Measurements from ENCODE around the gene SND1. TPM values are rescaled to one million over a fixed set of nuclear protein-coding genes. Genes with fewer than 3 reads are reported as not detected.

SND1 gene
- total RNA-seq, 1 experiment from 2014 or later, result 218 TPM

- Histone ChIP-seq H3K9ac (ENCODE audit: extremely low read depth, insufficient read length, low read length) (no peak overlapping the region), H3K4me2 (ENCODE audit: insufficient read depth, insufficient read length, low read length) (no peak overlapping the region), H2BK120ac (ENCODE audit: low read depth, low read length, poor library complexity, severe bottlenecking) (no peak overlapping the region), H3K4me1 (ENCODE audit: insufficient read depth, low read length) (peaks cover 14% of the 10 kb centered on the region), H3K79me2 (ENCODE audit: insufficient read depth, low read length) (peaks cover 4% of the 10 kb centered on the region; the same call in 1 of the 2 replicates), H3K27ac (ENCODE audit: insufficient read length, low read depth, low read length) (no peak overlapping the region), H4K5ac (ENCODE audit: insufficient read length, low read depth, low read length) (no peak overlapping the region), H2AFZ (ENCODE audit: low read length) (no peak overlapping the region), H2BK20ac (ENCODE audit: low read depth, low read length, poor library complexity, severe bottlenecking) (no peak overlapping the region), H3K14ac (ENCODE audit: insufficient read depth, low read length) (no peak overlapping the region), H3K4ac (ENCODE audit: low read depth, low read length) (no peak overlapping the region), H4K91ac (ENCODE audit: insufficient read length, low read depth, low read length) (no peak overlapping the region), H3K56ac (ENCODE audit: insufficient read length, low read depth, low read length) (no peak overlapping the region), H3K9me3 (ENCODE audit: control insufficient read depth, low read depth, low read length) (no peaks in the 10 kb centered on the region), H3K23ac (ENCODE audit: insufficient read length, low read depth, low read length) (no peak overlapping the region), H3K79me1 (ENCODE audit: insufficient read depth, low read depth, low read length, poor library complexity, severe bottlenecking) (peaks cover 9% of the 10 kb centered on the region), H2BK15ac (ENCODE audit: low read depth, low read length) (no peak overlapping the region), H4K8ac (replicated peaks; ENCODE audit: insufficient read length, low read depth, low read length) (no peak overlapping the region), H3T11ph (ENCODE audit: low read length) (no peak overlapping the region), H3K18ac (ENCODE audit: insufficient read length, low read depth, low read length) (no peak overlapping the region), H3K23me2 (ENCODE audit: insufficient read length, low read depth, low read length, poor library complexity, severe bottlenecking) (no peaks in the 10 kb centered on the region), H2BK12ac (ENCODE audit: insufficient read length, low read depth, low read length) (no peak overlapping the region), H4K20me1 (ENCODE audit: control insufficient read depth, insufficient read depth, insufficient read length) (no peaks in the 10 kb centered on the region), H3K27me3 (ENCODE audit: insufficient read depth, low read length) (no peaks in the 10 kb centered on the region), H2AK5ac (ENCODE audit: insufficient read length, low read length) (no peak overlapping the region), H2BK5ac (ENCODE audit: insufficient read length, low read length) (no peak overlapping the region)
- Mint-ChIP-seq H3K36me3 (ENCODE audit: insufficient read depth in 1 of 3, low read depth in 3 of 3) (peaks cover 0 to 5% (median 4%) of the 10 kb centered on the region in 3 experiments; a peak in 3 of 7 replicates), H3K9me3 (no peaks in the 10 kb centered on the region), H3K4me3 (no peak overlapping the region), H3K27me3 (ENCODE audit: low read depth) (no peaks in the 10 kb centered on the region), H3K4me1 (peaks cover 53 to 66% of the 10 kb centered on the region in 2 experiments), H3K27ac (0 out of 7 replicates have a peak overlapping the region, but pooled peaks of 1 of the 3 experiments have one; percentile 5)
- no CpG with 5 or more reads among the region's 4 CpGs for WGBS (ENCODE audit: extremely low coverage, insufficient read length, low lambda C conversion rate)
- no peak for DNase-seq
- no peak for TF ChIP-seq CTCF (conservative IDR thresholded peaks at IDR 0.05)
Measured at GRCh38 chr7:127813991-127814541, 162.1 kb downstream of the SND1 start.

All from H9 (cell line).